Measurements from ENCODE around the gene PRKAA1.

PRKAA1 gene

DNA sequence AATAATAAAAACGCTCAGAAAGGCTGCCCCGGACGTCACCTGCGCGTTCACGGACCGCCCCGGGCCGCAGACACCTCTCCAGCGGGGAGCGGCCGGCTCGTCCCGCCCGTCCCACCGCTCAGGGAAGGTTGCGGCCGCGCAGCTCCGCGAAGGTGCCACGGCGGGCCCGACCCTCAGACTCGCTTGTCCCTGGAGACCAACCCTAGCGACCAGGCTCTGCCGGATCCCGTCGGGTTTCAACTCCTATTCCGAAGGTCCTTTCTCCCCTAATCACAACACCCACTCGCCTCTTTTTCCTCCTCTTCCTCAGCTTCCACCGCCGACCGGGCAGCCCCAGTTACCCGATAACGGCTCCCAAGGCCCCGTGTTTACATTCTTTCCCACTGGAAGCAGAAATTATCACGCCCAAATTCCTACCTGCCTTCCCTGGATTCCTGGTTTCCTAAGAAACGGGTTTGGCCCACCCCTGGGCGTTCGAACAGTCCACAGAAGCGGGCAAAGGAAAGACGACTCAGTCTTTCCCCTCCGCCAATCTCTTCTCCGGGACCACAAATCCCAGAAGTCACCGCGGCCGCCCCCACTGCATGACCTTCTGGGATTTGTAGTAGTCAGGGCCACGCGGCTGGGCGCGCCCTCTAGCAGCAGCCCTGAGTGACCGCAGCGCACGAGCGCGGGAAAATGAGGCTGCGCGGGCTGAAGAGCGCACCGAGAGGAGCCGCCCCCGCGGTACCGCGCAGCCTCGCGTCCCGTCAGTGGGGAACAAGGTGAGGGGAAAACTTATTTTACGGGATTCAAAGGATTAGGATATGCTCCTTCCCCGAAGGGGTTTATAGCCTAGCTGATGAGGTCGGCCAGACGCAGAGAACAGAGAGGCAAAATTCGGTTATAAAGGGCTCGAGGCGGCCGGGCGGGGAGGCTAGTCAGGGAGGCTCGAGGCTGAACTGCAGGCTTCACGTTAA is 42.5 kb downstream of the PRKAA1 start, which contains the start of gene TTC33 (continued):
- TF ChIP-seq ZSCAN30 (tag by site-specific recombination; IDR thresholded peaks at IDR 0.05) (peak; percentile 78), ZEB2 (tag by site-specific recombination; IDR thresholded peaks at IDR 0.05) (peak; percentile 97), GLI4 (tag by site-specific recombination; IDR thresholded peaks at IDR 0.05) (no peak), ZNF792 (tag by site-specific recombination; IDR thresholded peaks at IDR 0.05) (no peak), MYNN (tag by site-specific recombination; IDR thresholded peaks at IDR 0.05; ENCODE audit: borderline replicate concordance) (peak; percentile 76; the same call in 1 of the 2 replicates), ZNF561 (tag by site-specific recombination; IDR thresholded peaks at IDR 0.05; ENCODE audit: borderline replicate concordance) (peak; percentile 97), YY2 (tag by site-specific recombination; IDR thresholded peaks at IDR 0.05) (peak; percentile 23; the same call in 1 of the 2 replicates), ZNF560 (tag by site-specific recombination; IDR thresholded peaks at IDR 0.05; ENCODE audit: borderline replicate concordance) (no peak), ZNF2 (tag by site-specific recombination; IDR thresholded peaks at IDR 0.05) (peak; percentile 63; the same call in 1 of the 2 replicates), REPIN1 (tag by site-specific recombination; IDR thresholded peaks at IDR 0.05; ENCODE audit: low read depth) (no peak)
- TF ChIP-seq, protein P1, sequence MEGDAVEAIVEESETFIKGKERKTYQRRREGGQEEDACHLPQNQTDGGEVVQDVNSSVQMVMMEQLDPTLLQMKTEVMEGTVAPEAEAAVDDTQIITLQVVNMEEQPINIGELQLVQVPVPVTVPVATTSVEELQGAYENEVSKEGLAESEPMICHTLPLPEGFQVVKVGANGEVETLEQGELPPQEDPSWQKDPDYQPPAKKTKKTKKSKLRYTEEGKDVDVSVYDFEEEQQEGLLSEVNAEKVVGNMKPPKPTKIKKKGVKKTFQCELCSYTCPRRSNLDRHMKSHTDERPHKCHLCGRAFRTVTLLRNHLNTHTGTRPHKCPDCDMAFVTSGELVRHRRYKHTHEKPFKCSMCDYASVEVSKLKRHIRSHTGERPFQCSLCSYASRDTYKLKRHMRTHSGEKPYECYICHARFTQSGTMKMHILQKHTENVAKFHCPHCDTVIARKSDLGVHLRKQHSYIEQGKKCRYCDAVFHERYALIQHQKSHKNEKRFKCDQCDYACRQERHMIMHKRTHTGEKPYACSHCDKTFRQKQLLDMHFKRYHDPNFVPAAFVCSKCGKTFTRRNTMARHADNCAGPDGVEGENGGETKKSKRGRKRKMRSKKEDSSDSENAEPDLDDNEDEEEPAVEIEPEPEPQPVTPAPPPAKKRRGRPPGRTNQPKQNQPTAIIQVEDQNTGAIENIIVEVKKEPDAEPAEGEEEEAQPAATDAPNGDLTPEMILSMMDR (tag by site-specific recombination; IDR thresholded peaks at IDR 0.05): peak; percentile 98
- TF ChIP-seq, protein P2, sequence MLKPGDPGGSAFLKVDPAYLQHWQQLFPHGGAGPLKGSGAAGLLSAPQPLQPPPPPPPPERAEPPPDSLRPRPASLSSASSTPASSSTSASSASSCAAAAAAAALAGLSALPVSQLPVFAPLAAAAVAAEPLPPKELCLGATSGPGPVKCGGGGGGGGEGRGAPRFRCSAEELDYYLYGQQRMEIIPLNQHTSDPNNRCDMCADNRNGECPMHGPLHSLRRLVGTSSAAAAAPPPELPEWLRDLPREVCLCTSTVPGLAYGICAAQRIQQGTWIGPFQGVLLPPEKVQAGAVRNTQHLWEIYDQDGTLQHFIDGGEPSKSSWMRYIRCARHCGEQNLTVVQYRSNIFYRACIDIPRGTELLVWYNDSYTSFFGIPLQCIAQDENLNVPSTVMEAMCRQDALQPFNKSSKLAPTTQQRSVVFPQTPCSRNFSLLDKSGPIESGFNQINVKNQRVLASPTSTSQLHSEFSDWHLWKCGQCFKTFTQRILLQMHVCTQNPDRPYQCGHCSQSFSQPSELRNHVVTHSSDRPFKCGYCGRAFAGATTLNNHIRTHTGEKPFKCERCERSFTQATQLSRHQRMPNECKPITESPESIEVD (tag by site-specific recombination; IDR thresholded peaks at IDR 0.05): no peak
- TF ChIP-seq, protein P3, sequence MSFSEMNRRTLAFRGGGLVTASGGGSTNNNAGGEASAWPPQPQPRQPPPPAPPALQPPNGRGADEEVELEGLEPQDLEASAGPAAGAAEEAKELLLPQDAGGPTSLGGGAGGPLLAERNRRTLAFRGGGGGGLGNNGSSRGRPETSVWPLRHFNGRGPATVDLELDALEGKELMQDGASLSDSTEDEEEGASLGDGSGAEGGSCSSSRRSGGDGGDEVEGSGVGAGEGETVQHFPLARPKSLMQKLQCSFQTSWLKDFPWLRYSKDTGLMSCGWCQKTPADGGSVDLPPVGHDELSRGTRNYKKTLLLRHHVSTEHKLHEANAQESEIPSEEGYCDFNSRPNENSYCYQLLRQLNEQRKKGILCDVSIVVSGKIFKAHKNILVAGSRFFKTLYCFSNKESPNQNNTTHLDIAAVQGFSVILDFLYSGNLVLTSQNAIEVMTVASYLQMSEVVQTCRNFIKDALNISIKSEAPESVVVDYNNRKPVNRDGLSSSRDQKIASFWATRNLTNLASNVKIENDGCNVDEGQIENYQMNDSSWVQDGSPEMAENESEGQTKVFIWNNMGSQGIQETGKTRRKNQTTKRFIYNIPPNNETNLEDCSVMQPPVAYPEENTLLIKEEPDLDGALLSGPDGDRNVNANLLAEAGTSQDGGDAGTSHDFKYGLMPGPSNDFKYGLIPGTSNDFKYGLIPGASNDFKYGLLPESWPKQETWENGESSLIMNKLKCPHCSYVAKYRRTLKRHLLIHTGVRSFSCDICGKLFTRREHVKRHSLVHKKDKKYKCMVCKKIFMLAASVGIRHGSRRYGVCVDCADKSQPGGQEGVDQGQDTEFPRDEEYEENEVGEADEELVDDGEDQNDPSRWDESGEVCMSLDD (tag by site-specific recombination; IDR thresholded peaks at IDR 0.05): peak; percentile 11; the same call in 1 of the 2 replicates
- TF ChIP-seq, protein P4, sequence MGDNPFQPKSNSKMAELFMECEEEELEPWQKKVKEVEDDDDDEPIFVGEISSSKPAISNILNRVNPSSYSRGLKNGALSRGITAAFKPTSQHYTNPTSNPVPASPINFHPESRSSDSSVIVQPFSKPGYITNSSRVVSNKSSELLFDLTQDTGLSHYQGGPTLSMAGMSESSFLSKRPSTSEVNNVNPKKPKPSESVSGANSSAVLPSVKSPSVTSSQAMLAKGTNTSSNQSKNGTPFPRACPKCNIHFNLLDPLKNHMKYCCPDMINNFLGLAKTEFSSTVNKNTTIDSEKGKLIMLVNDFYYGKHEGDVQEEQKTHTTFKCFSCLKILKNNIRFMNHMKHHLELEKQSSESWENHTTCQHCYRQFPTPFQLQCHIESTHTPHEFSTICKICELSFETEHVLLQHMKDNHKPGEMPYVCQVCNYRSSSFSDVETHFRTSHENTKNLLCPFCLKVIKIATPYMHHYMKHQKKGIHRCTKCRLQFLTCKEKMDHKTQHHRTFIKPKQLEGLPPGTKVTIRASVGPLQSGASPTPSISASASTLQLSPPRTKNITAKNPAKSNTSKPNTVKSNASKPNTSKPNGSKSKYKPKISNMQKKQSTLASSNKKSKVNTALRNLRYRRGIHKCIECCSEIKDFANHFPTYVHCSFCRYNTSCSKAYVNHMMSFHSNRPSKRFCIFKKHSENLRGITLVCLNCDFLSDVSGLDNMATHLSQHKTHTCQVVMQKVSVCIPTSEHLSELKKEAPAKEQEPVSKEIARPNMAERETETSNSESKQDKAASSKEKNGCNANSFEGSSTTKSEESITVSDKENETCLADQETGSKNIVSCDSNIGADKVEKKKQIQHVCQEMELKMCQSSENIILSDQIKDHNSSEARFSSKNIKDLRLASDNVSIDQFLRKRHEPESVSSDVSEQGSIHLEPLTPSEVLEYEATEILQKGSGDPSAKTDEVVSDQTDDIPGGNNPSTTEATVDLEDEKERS (tag by site-specific recombination; IDR thresholded peaks at IDR 0.05): peak; percentile 89
- TF ChIP-seq, protein P5, sequence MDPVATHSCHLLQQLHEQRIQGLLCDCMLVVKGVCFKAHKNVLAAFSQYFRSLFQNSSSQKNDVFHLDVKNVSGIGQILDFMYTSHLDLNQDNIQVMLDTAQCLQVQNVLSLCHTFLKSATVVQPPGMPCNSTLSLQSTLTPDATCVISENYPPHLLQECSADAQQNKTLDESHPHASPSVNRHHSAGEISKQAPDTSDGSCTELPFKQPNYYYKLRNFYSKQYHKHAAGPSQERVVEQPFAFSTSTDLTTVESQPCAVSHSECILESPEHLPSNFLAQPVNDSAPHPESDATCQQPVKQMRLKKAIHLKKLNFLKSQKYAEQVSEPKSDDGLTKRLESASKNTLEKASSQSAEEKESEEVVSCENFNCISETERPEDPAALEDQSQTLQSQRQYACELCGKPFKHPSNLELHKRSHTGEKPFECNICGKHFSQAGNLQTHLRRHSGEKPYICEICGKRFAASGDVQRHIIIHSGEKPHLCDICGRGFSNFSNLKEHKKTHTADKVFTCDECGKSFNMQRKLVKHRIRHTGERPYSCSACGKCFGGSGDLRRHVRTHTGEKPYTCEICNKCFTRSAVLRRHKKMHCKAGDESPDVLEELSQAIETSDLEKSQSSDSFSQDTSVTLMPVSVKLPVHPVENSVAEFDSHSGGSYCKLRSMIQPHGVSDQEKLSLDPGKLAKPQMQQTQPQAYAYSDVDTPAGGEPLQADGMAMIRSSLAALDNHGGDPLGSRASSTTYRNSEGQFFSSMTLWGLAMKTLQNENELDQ (tag by site-specific recombination; IDR thresholded peaks at IDR 0.05; ENCODE audit: low read depth): no peak
- TF ChIP-seq, protein P6, sequence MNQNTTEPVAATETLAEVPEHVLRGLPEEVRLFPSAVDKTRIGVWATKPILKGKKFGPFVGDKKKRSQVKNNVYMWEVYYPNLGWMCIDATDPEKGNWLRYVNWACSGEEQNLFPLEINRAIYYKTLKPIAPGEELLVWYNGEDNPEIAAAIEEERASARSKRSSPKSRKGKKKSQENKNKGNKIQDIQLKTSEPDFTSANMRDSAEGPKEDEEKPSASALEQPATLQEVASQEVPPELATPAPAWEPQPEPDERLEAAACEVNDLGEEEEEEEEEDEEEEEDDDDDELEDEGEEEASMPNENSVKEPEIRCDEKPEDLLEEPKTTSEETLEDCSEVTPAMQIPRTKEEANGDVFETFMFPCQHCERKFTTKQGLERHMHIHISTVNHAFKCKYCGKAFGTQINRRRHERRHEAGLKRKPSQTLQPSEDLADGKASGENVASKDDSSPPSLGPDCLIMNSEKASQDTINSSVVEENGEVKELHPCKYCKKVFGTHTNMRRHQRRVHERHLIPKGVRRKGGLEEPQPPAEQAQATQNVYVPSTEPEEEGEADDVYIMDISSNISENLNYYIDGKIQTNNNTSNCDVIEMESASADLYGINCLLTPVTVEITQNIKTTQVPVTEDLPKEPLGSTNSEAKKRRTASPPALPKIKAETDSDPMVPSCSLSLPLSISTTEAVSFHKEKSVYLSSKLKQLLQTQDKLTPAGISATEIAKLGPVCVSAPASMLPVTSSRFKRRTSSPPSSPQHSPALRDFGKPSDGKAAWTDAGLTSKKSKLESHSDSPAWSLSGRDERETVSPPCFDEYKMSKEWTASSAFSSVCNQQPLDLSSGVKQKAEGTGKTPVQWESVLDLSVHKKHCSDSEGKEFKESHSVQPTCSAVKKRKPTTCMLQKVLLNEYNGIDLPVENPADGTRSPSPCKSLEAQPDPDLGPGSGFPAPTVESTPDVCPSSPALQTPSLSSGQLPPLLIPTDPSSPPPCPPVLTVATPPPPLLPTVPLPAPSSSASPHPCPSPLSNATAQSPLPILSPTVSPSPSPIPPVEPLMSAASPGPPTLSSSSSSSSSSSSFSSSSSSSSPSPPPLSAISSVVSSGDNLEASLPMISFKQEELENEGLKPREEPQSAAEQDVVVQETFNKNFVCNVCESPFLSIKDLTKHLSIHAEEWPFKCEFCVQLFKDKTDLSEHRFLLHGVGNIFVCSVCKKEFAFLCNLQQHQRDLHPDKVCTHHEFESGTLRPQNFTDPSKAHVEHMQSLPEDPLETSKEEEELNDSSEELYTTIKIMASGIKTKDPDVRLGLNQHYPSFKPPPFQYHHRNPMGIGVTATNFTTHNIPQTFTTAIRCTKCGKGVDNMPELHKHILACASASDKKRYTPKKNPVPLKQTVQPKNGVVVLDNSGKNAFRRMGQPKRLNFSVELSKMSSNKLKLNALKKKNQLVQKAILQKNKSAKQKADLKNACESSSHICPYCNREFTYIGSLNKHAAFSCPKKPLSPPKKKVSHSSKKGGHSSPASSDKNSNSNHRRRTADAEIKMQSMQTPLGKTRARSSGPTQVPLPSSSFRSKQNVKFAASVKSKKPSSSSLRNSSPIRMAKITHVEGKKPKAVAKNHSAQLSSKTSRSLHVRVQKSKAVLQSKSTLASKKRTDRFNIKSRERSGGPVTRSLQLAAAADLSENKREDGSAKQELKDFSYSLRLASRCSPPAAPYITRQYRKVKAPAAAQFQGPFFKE (tag by site-specific recombination; IDR thresholded peaks at IDR 0.05; ENCODE audit: borderline replicate concordance): no peak
- TF ChIP-seq, protein P7, sequence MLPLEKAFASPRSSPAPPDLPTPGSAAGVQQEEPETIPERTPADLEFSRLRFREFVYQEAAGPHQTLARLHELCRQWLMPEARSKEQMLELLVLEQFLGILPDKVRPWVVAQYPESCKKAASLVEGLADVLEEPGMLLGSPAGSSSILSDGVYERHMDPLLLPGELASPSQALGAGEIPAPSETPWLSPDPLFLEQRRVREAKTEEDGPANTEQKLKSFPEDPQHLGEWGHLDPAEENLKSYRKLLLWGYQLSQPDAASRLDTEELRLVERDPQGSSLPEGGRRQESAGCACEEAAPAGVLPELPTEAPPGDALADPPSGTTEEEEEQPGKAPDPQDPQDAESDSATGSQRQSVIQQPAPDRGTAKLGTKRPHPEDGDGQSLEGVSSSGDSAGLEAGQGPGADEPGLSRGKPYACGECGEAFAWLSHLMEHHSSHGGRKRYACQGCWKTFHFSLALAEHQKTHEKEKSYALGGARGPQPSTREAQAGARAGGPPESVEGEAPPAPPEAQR (tag by site-specific recombination; IDR thresholded peaks at IDR 0.05): peak; percentile 27; the same call in 1 of the 2 replicates

Measured in HEK293 (cell line).